SK-N-SH treated with all-trans-retinoic acid at 6 μM for 48 hours (cell line): ENCODE data around the gene IDH1.

Experiments used
- PATZ1 ChIP-seq: fragments of 250-450 bp; sonication (Bioruptor Pico); IDR thresholded peaks from 2 replicates; pipeline ENCODE4 v1.8.0; 2020; ENCODE audit warnings: mild to moderate bottlenecking, moderate library complexity, borderline replicate concordance
- PPARA ChIP-seq: fragments of 250-450 bp; sonication (Bioruptor Pico); IDR thresholded peaks from 2 replicates; pipeline ENCODE4 v1.5.0; 2020; ENCODE audit warnings: mild to moderate bottlenecking, borderline replicate concordance
- RARB ChIP-seq: fragments of 250-450 bp; sonication (Bioruptor Pico); IDR thresholded peaks from 2 replicates; pipeline ENCODE4 v1.8.0; 2021; ENCODE audit warnings: mild to moderate bottlenecking, moderate library complexity
- TOX ChIP-seq: fragments of 250-450 bp; sonication (Bioruptor Pico); IDR thresholded peaks from 2 replicates; pipeline ENCODE4 v1.8.0; 2021; ENCODE audit warnings: mild to moderate bottlenecking, moderate library complexity, borderline replicate concordance
- ZFP3 ChIP-seq: fragments of 250-450 bp; sonication (Bioruptor Pico); IDR thresholded peaks from 2 replicates; pipeline ENCODE4 v1.5.0; 2020; ENCODE audit warnings: mild to moderate bottlenecking, moderate library complexity
- ZNF8 ChIP-seq: fragments of 450-650 bp; formaldehyde crosslinking; IDR thresholded peaks from 2 replicates; pipeline ENCODE4 v1.5.0; 2020; ENCODE audit warnings: mild to moderate bottlenecking, moderate library complexity

- TF ChIP-seq TOX = no peak
- TF ChIP-seq PPARA (CRISPR knock-in tag) = no peak
- TF ChIP-seq PATZ1 (CRISPR knock-in tag) = no peak
- TF ChIP-seq ZFP3 (CRISPR knock-in tag) = no peak
- TF ChIP-seq ZNF8 (CRISPR knock-in tag) = no peak
- no peak for TF ChIP-seq RARB
Observed at GRCh38 chr2:208295834-208296233, 41.0 kb upstream of the IDH1 start.
